OCI-M2 (cell line): Measurements from ENCODE around the gene CDH4.

Source experiments
- DNase-seq: peaks from one replicate; lab custom pipeline; 2025; ENCODE audit not compliant: unreplicated experiment; lab: John Stamatoyannopoulos, UW

The CDH4 gene

GRCh38 chr20:61620174-61620573 is 368.1 kb downstream of the CDH4 start:
- no peak for DNase-seq

DNA sequence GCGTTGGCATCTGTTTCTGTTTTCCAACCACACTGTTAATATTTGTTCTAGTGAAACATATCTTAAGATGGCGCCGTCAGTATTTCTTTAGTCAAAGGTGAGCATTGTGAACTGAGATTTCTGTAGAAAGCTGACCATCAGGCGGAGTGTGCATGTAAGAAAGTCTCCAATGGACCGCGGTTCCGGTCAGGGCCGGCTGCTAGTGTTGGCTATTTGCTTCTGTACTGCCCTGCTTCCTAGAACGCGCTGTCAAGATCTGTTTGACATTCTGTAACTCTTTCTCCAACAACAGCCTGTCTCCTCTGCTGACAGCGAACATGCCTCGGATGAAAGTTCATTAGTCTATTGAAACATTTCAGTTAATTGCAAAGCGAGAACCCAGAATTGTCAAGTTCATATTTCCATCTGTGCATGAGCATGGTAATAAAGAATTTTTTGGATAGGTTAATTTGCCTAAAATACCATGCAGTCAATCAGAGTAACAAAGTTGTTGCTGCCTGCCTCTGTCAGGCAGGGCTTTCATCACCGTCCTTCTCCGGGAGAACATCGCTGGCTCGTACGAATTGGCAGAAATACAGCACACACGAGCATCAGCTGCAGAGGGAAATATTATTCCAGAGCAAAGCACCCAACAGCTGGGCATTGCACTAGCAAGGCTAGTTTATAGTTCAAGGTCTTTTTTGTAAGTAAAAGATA is 369.1 kb downstream of the CDH4 start:
- DNase-seq: no peak

DNA sequence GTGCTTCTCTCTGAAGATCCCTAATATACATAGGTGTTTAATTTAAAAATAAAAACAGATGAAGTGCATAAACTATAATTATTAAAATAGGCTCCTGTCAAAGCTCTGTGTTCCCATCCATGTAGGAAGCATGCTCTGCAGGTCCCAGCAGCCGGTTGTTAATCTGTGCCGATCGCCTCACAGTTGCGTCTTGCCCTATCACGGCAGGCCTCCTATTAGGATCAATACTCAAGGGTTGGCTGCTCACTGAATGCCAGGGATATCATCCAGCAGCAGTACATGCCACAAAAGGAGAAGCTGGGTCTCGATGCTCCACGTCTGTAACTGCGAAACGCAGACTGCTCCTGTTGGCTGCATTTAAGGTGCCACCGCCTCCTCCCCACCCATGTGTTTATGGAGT is 369.8 kb downstream of the CDH4 start:
- DNase-seq: no peak

- DNase-seq: no peak
Measured at GRCh38 chr20:61623451-61623850, 371.4 kb downstream of the CDH4 start.

DNA sequence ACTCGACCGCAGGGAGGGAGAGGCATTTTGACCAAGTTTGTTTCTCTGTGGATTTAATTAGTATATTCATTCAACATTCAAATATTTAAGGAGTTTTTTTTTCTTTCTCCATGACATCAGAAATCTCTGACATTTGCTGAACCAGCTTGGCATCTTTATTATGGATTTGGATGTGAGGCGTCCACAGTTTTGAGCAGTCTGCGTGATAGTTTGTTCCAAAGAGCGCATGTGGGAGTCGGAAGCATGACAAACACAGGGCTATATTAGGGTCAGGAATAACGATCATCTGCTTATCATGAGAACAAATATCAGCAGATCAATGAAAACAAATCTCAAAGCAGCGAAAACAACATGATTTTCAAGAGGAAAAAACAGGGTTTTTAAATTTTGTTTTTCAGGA is 373.2 kb downstream of the CDH4 start:
- DNase-seq: no peak

DNA sequence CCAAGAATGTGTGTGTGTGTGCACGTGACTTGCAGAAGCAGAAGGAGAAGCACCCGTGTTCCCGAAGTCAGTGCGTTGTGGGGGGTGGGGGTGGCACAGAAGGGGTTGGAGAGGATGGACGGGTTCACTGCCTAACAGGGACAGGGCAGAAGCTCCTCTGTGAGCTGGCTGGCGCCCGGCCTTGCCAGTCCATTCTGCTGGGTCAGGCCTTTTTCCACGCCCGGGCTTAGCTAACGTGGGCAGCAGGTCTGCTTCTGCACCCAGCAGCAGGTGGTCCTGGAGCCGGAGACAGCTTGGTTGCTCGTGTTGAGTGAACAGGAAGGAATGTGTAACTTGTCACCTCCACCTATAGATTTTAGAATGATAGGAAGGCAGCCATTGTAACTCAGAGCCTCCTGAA is 374.4 kb downstream of the CDH4 start:
- no peak for DNase-seq

GRCh38 chr20:61627791-61628415 is 375.8 kb downstream of the CDH4 start:
- DNase-seq: no peak

- DNase-seq: no peak
Measured at GRCh38 chr20:61628480-61628879, 376.4 kb downstream of the CDH4 start.

DNA sequence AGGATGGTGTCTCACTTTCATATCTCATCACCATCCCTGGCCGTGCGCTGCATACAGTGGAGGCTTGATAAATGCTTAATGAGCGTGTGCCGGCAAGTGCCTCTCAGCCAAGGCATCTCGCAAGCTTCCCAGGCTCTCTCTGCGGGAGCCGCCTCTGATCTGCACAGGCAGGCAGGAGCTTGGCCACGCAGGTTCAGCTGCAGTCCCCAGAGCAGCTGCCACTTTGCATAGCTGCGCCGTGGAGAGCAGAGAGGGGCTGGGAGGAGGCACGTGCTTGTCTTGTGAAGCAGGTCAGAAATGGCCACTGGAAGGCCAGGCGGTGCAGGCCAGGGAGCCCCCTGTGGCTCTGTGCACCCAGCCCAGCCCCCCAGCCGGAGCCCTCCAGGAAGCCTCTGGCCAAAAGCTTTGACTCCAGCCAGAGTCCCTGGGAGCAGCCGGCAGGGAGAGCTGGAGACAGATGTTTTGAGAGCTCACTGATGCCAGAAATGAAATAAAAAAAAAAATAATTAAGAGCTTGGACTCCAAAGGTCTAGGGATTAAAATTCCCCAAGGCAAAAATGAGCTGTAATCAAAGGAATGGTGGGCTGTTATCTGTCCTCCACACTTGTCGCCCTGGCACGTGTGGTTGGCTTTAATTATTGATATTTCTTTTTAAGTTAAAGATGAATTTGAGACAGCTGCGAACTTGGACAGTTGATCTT is 377.0 kb downstream of the CDH4 start:
- DNase-seq: no peak

GRCh38 chr20:61629602-61630390 is 377.7 kb downstream of the CDH4 start:
- DNase-seq: no peak

- no peak for DNase-seq
Measured at GRCh38 chr20:61630391-61630650, 378.3 kb downstream of the CDH4 start.

DNA sequence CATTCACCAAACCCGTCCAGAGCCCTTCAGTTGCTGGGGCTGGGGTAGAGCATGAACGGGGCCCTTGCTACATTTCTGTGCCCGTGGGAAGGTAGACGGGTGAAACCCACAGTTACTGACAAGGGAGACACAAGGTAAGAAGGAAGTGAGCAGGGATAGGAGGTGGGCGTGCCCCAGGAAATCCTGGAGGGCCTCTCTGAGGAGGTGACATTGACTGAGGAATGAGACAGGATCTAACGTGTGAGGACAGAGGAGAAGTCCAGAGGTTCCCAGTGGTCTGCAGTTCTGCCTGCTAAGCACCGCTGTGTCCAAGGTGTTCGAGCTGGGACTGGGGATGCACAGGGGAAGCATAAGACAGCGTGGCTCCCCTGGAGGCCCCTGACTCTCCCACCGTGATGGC is 378.8 kb downstream of the CDH4 start:
- DNase-seq: no peak

DNA sequence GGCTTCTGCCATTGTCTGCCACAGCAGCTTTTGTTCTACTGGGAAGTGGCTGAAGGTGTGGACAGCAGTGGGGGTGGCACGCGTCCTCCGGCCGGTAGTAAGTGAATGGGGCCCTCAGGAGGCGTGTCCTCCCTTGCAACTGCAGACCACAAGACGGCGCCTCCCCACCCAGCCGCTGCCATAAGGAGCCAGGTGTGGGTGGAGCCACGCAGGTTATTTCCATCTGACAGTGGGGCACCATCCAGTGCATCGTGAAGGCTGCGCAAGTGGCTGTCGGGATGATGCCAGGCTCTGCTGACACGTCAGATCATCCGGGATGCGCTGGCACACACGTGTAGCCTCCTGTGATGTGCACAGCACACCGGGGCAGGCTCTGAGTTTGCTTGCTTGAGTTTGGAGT is 379.7 kb downstream of the CDH4 start:
- DNase-seq: no peak

GRCh38 chr20:61633004-61633403 is 380.9 kb downstream of the CDH4 start:
- DNase-seq: no peak

GRCh38 chr20:61634376-61635145 is 382.5 kb downstream of the CDH4 start:
- DNase-seq: no peak

GRCh38 chr20:61635721-61636455 is 383.8 kb downstream of the CDH4 start:
- no peak for DNase-seq

DNA sequence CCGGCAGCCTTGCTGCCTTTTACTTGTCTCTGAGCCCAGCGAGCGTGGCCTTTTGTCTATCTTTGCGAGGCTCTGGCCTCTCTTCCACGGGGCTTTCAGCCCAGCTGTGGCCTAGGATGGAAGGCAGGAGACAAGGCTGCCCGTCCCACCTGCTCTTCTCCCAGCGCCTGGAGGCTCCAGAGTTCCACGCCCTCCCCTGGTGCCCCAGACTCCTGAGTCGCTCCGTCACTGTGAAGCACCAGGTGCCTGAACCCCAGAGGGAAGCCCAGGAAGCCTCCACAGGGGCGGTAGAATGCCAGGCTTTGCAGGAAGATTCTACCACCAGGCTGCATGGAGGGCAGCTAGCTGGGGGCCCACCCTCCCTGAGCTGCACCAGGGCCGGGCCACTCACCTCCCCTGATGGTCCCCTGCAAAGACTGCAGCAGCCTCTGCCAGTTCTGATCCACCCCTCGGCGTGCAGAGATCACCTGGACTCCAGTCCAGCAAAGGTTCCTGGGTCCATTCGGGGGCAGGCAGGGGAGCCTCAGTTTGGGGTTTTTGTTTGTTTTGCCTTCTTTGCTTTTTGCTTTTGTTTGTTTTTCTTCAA is 384.6 kb downstream of the CDH4 start:
- DNase-seq: no peak

- DNase-seq: no peak
Measured at GRCh38 chr20:61638802-61639585, 386.9 kb downstream of the CDH4 start.

GRCh38 chr20:61640131-61640870 is 388.2 kb downstream of the CDH4 start:
- no peak for DNase-seq
